ENCODE results near the gene RNF150. TPM values are rescaled to one million over a fixed set of nuclear protein-coding genes. Genes with fewer than 3 reads are reported as not detected.
"Not testable (repeated sequence)": the region's sequence is repeated elsewhere in the genome, so short reads cannot be mapped to it uniquely, and the experiment has no call there.

RNF150 gene
- polyA plus RNA-seq, 3 donors = 0.21 TPM; not detected in 2

- H3K4me1 Mint-ChIP-seq = peaks cover 28% of the 10 kb centered on the region
- intact Hi-C loops (cut with micrococcal nuclease) = no loop called here
- TF ChIP-seq CTCF (IDR thresholded peaks at IDR 0.05) = no peak
- H3K36me3 Mint-ChIP-seq = no peaks in the 10 kb centered on the region
- Histone ChIP-seq H2AFZ (ENCODE audit: insufficient read depth, low read depth, low read length, poor library complexity, severe bottlenecking) (no peak overlapping the region), H3K4me1 (ENCODE audit: control insufficient read depth in 1 of 2, insufficient read depth in 2 of 2, low read length in 2 of 2) (peaks cover 25 to 27% of the 10 kb centered on the region in 2 donors), H4K20me1 (ENCODE audit: insufficient read depth, low read length) (no peaks in the 10 kb centered on the region), H3K9me3 (replicated peaks in 1 of 2; ENCODE audit: control insufficient read depth in 1 of 2, insufficient read depth in 1 of 2, low read length in 2 of 2) (no peaks in the 10 kb centered on the region), H3K27me3 (ENCODE audit: control insufficient read depth in 2 of 2, insufficient read depth in 2 of 2, low read length in 2 of 2) (no peaks in the 10 kb centered on the region), H3K4me2 (replicated peaks; ENCODE audit: extremely low read depth, low read length, poor library complexity, severe bottlenecking) (no peak overlapping the region), H3K9ac (ENCODE audit: insufficient read depth, low read length, poor library complexity, severe bottlenecking) (no peak overlapping the region), H3K27ac (ENCODE audit: low read depth in 1 of 2, low read length in 2 of 2) (no peak overlapping the region), H3K79me2 (ENCODE audit: insufficient read depth, low read length) (no peaks in the 10 kb centered on the region), H3K36me3 (replicated peaks in 1 of 2; ENCODE audit: control insufficient read depth in 1 of 2, insufficient read depth in 2 of 2, low read length in 2 of 2) (no peaks in the 10 kb centered on the region), H3K4me3 (replicated peaks in 1 of 3; ENCODE audit: low read depth in 2 of 3, low read length in 3 of 3) (no peak overlapping the region)
- H3K9me3 Mint-ChIP-seq = peaks cover 0 to 2% (median 0%) of the 10 kb centered on the region in 7 donors
- no CpG with 5 or more reads among the region's 1 CpG for WGBS (ENCODE audit: insufficient coverage)
- H3K27me3 Mint-ChIP-seq (ENCODE audit: low read depth in 3 of 3) = peaks cover 0 to 3% (median 1%) of the 10 kb centered on the region in 3 donors
- no peak overlapping the region for H3K4me3 Mint-ChIP-seq
- H3K27ac Mint-ChIP-seq = no peak overlapping the region
- no peak for DNase-seq
Measured at GRCh38 chr4:140812916-140813315, 320.4 kb downstream of the RNF150 start.

GRCh38 chr4:140811429-140811828 is 321.8 kb downstream of the RNF150 start:
- Mint-ChIP-seq H3K4me1 (peaks cover 41% of the 10 kb centered on the region), H3K4me3 (no peak overlapping the region), H3K36me3 (no peaks in the 10 kb centered on the region), H3K9me3 (no peaks in the 10 kb centered on the region), H3K27ac (no peak overlapping the region), H3K27me3 (ENCODE audit: low read depth in 3 of 3) (peaks cover 0 to 3% (median 1%) of the 10 kb centered on the region in 3 donors)
- no peak overlapping the region for H3K4me3 ChIP-seq (replicated peaks in 1 of 3; ENCODE audit: low read depth in 2 of 3, low read length in 3 of 3)
- intact Hi-C loops (cut with micrococcal nuclease) = no loop called here
- no peaks in the 10 kb centered on the region for H3K36me3 ChIP-seq (replicated peaks in 1 of 2; ENCODE audit: control insufficient read depth in 1 of 2, insufficient read depth in 2 of 2, low read length in 2 of 2)
- no peaks in the 10 kb centered on the region for H3K79me2 ChIP-seq (ENCODE audit: insufficient read depth, low read length)
- WGBS (ENCODE audit: insufficient coverage) = 85% methylated on average over 2 of the region's 4 CpGs
- H3K9me3 ChIP-seq (replicated peaks in 1 of 2; ENCODE audit: control insufficient read depth in 1 of 2, insufficient read depth in 1 of 2, low read length in 2 of 2) = no peaks in the 10 kb centered on the region
- peaks cover 40 to 42% of the 10 kb centered on the region in 2 donors for H3K4me1 ChIP-seq (ENCODE audit: control insufficient read depth in 1 of 2, insufficient read depth in 2 of 2, low read length in 2 of 2)
- H3K27me3 ChIP-seq (ENCODE audit: control insufficient read depth in 2 of 2, insufficient read depth in 2 of 2, low read length in 2 of 2) = no peaks in the 10 kb centered on the region
- H3K4me2 ChIP-seq (replicated peaks; ENCODE audit: extremely low read depth, low read length, poor library complexity, severe bottlenecking) = no peak overlapping the region
- no peaks in the 10 kb centered on the region for H4K20me1 ChIP-seq (ENCODE audit: insufficient read depth, low read length)
- H3K9ac ChIP-seq (ENCODE audit: insufficient read depth, low read length, poor library complexity, severe bottlenecking) = no peak overlapping the region
- no peak for DNase-seq
- no peak for TF ChIP-seq CTCF (IDR thresholded peaks at IDR 0.05)
- H2AFZ ChIP-seq (ENCODE audit: insufficient read depth, low read depth, low read length, poor library complexity, severe bottlenecking) = no peak overlapping the region
- no peak overlapping the region for H3K27ac ChIP-seq (ENCODE audit: low read depth in 1 of 2, low read length in 2 of 2)

GRCh38 chr4:140810591-140811169 is 322.6 kb downstream of the RNF150 start:
- peaks cover 49% of the 10 kb centered on the region for H3K4me1 Mint-ChIP-seq

More at GRCh38 chr4:140810591-140811169, 322.6 kb downstream of the RNF150 start:
- H3K4me2 ChIP-seq (replicated peaks; ENCODE audit: extremely low read depth, low read length, poor library complexity, severe bottlenecking); H3K36me3 ChIP-seq (replicated peaks in 1 of 2; ENCODE audit: control insufficient read depth in 1 of 2, insufficient read depth in 2 of 2, low read length in 2 of 2); H3K27me3 Mint-ChIP-seq (ENCODE audit: low read depth in 3 of 3); H3K9ac ChIP-seq (ENCODE audit: insufficient read depth, low read length, poor library complexity, severe bottlenecking); H3K79me2 ChIP-seq (ENCODE audit: insufficient read depth, low read length); H3K27ac Mint-ChIP-seq; H3K4me3 ChIP-seq (replicated peaks in 1 of 3; ENCODE audit: low read depth in 2 of 3, low read length in 3 of 3); H3K27ac ChIP-seq (ENCODE audit: low read depth in 1 of 2, low read length in 2 of 2); H2AFZ ChIP-seq (ENCODE audit: insufficient read depth, low read depth, low read length, poor library complexity, severe bottlenecking); H3K27me3 ChIP-seq (ENCODE audit: control insufficient read depth in 2 of 2, insufficient read depth in 2 of 2, low read length in 2 of 2); H3K9me3 ChIP-seq (replicated peaks in 1 of 2; ENCODE audit: control insufficient read depth in 1 of 2, insufficient read depth in 1 of 2, low read length in 2 of 2); H3K9me3 Mint-ChIP-seq; DNase-seq; H4K20me1 ChIP-seq (ENCODE audit: insufficient read depth, low read length); H3K4me3 Mint-ChIP-seq; H3K36me3 Mint-ChIP-seq; intact Hi-C loops (cut with micrococcal nuclease): not testable (repeated sequence)
- H3K4me1 ChIP-seq (ENCODE audit: control insufficient read depth in 1 of 2, insufficient read depth in 2 of 2, low read length in 2 of 2) = peaks cover 48 to 49% of the 10 kb centered on the region in 2 donors
- 100% methylated on average over 1 of the region's 1 CpG for WGBS (ENCODE audit: insufficient coverage)

All from CD14-positive monocyte (primary cell).